Mesendoderm (in vitro differentiated cells): ENCODE data around the gene SLC44A3.
A peak's percentile ranks its signal among the peaks of the same experiment; 100 is the strongest.

Experiments used
- DNase-seq: peaks from one replicate; pipeline ENCODE4 v3.0.0; 2013
- H2AK5ac ChIP-seq: 2 replicates; pipeline ENCODE4 v1.6.1; 2013; ENCODE audit warnings: low read length, inconsistent platforms
- H2BK120ac ChIP-seq: 2 replicates; pipeline ENCODE4 v1.6.1; 2013; ENCODE audit warnings: low read depth, mild to moderate bottlenecking, low read length, moderate library complexity, mixed read lengths
- H2BK15ac ChIP-seq: replicated peaks from 2 replicates; pipeline ENCODE4 v1.6.1; 2013; ENCODE audit warnings: low read depth, mild to moderate bottlenecking, moderate library complexity
- H2BK5ac ChIP-seq: 2 replicates; pipeline ENCODE4 v1.6.1; 2013; ENCODE audit warnings: low read length, inconsistent platforms
- H3K18ac ChIP-seq: 2 replicates; pipeline ENCODE4 v1.6.1; 2013; ENCODE audit warnings: mild to moderate bottlenecking, low read length, mixed read lengths
- H3K23ac ChIP-seq: one replicate; pipeline ENCODE4 v1.6.1; 2013; ENCODE audit warnings: low read length
- H3K27ac ChIP-seq: 2 replicates; pipeline ENCODE4 v1.5.1; 2013; ENCODE audit warnings: low read depth, mild to moderate bottlenecking, inconsistent platforms, low read length, moderate library complexity
- H3K27me3 ChIP-seq: 2 replicates; pipeline ENCODE4 v1.6.1; 2013; ENCODE audit warnings: low read length, control low read depth, mild to moderate bottlenecking, inconsistent platforms; ENCODE audit not compliant: insufficient read depth, poor library complexity
- H3K36me3 ChIP-seq: 2 replicates; pipeline ENCODE4 v1.6.1; 2013; ENCODE audit warnings: low read length, inconsistent platforms; ENCODE audit not compliant: control insufficient read depth, insufficient read depth
- H3K4ac ChIP-seq: one replicate; pipeline ENCODE4 v1.6.1; 2013; ENCODE audit warnings: low read depth, mild to moderate bottlenecking, low read length, moderate library complexity
- H3K4me1 ChIP-seq: 2 replicates; pipeline ENCODE4 v1.6.1; 2013; ENCODE audit warnings: low read depth, low read length, inconsistent platforms; ENCODE audit not compliant: control insufficient read depth
- H3K4me2 ChIP-seq: 2 replicates; pipeline ENCODE4 v1.6.1; 2013; ENCODE audit warnings: low read length
- H3K4me3 ChIP-seq: 2 replicates; pipeline ENCODE4 v1.5.1; 2013; ENCODE audit warnings: mild to moderate bottlenecking, low read length
- H3K56ac ChIP-seq: one replicate; pipeline ENCODE4 v1.6.1; 2013; ENCODE audit warnings: low read length
- H3K79me1 ChIP-seq: 2 replicates; pipeline ENCODE4 v1.6.1; 2013; ENCODE audit warnings: low read length, inconsistent platforms
- H3K79me2 ChIP-seq: 2 replicates; pipeline ENCODE4 v1.6.1; 2013; ENCODE audit warnings: mild to moderate bottlenecking, low read length; ENCODE audit not compliant: control insufficient read depth, insufficient read depth
- H3K9ac ChIP-seq: 2 replicates; pipeline ENCODE4 v1.6.1; 2013; ENCODE audit warnings: low read length, inconsistent platforms
- H4K5ac ChIP-seq: one replicate; pipeline ENCODE4 v1.6.1; 2013; ENCODE audit warnings: low read length
- H4K8ac ChIP-seq: one replicate; pipeline ENCODE4 v1.6.1; 2013; ENCODE audit warnings: low read depth, mild to moderate bottlenecking, control low read depth, low read length, moderate library complexity
- WGBS: extraction: QIAGEN DNeasy Blood & Tissue Kit; methylation state at CpG from one replicate; pipeline ENCODE4 v1.1.7; 2013; ENCODE audit warnings: low lambda C conversion rate, missing lambda C conversion rate; ENCODE audit not compliant: insufficient coverage; ENCODE audit errors: extremely low coverage; 5-methylcytosine and 5-hydroxymethylcytosine counted together

The SLC44A3 gene

DNA sequence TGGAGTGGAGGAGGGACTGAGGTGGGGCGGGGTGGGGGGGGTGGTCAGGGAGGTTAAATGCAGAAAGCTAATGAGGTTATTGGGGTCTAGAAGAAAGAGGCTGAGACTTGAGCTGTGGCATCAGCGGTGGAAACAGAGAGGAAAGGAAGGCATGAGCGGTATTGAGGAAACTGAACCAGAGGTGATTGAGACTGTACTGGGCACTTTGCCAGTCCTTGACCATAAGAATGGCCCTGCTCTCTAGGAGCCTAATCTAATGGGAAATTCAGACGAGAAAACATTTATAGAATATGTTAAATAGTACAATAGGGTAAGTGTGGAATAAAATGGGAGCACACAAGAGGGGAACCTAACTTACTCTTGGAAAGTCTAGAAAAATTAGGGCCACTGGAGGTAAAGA lies 23.7 kb downstream of the SLC44A3 start:
- H3K18ac ChIP-seq: no peak overlapping the region
- H3K79me2 ChIP-seq: no peaks in the 10 kb centered on the region
- no peak overlapping the region for H4K8ac ChIP-seq
- H3K4me3 ChIP-seq: no peak overlapping the region
- no peak overlapping the region for H3K9ac ChIP-seq
- H2AK5ac ChIP-seq: no peak overlapping the region
- no peak overlapping the region for H2BK120ac ChIP-seq
- no peak overlapping the region for H3K27ac ChIP-seq
- no peak overlapping the region for H3K56ac ChIP-seq
- no peak overlapping the region for H4K5ac ChIP-seq
- no peak overlapping the region for H3K23ac ChIP-seq
- H3K79me1 ChIP-seq: no peaks in the 10 kb centered on the region
- H3K4ac ChIP-seq: no peak overlapping the region
- WGBS: no CpG with 5 or more reads among the region's 4 CpGs
- no peaks in the 10 kb centered on the region for H3K4me1 ChIP-seq
- no peaks in the 10 kb centered on the region for H3K27me3 ChIP-seq
- no peak overlapping the region for H2BK15ac ChIP-seq
- H3K4me2 ChIP-seq: no peak overlapping the region
- H3K36me3 ChIP-seq: no peaks in the 10 kb centered on the region
- H2BK5ac ChIP-seq: no peak overlapping the region
- no peak for DNase-seq

DNA sequence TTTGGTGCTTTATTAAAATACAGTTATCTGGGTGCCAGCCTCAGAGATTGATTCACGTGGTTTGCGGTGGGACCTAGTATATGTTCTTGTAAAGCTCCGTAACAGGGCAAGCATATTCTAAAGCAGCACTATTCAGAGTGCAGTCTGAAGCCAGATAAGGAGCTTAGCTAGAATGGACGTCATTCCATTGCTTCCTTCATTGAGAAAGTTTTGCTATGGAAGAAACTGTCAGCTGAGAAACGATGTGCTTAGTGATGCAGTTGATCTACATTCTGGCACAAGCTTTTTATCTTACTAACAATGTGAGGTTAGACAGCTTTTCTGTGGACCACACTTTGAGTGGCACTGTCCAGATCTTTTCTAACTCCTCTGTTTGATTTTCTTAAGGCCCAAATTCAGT lies 26.2 kb downstream of the SLC44A3 start:
- Histone ChIP-seq H3K4ac (no peak overlapping the region), H3K9ac (no peak overlapping the region), H2BK5ac (no peak overlapping the region), H3K27ac (no peak overlapping the region), H2BK120ac (no peak overlapping the region), H3K79me1 (no peaks in the 10 kb centered on the region), H3K4me1 (no peaks in the 10 kb centered on the region), H3K79me2 (no peaks in the 10 kb centered on the region), H2AK5ac (no peak overlapping the region), H4K8ac (no peak overlapping the region), H3K4me3 (no peak overlapping the region), H3K56ac (no peak overlapping the region), H4K5ac (no peak overlapping the region), H3K23ac (no peak overlapping the region), H3K4me2 (no peak overlapping the region), H3K36me3 (no peaks in the 10 kb centered on the region), H2BK15ac (no peak overlapping the region), H3K27me3 (no peaks in the 10 kb centered on the region), H3K18ac (no peak overlapping the region)
- no peak for DNase-seq
- WGBS: no CpG with 5 or more reads among the region's 5 CpGs

DNA sequence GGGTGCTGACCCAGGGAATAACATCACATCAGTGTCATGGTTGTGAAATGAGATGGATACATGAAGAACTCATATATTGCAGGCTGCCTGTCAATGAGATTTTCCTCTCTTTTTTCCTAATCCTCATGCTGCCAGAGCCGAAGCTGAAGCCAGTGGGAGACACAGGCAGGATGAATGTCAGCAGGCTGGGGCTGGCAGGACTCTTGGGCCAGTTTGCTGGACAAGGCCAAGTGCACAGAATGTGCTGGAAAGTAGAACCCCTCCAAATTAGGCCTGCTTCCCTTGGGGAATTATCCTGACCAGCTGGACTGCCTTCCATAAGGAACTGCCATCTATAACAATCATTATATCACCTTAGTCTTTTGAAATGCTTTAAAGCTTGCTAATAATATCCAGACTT lies 31.4 kb downstream of the SLC44A3 start:
- Histone ChIP-seq H4K8ac (no peak overlapping the region), H2AK5ac (no peak overlapping the region), H3K27ac (no peak overlapping the region), H3K9ac (no peak overlapping the region), H3K23ac (no peak overlapping the region), H3K36me3 (no peaks in the 10 kb centered on the region), H3K79me1 (no peaks in the 10 kb centered on the region), H3K18ac (no peak overlapping the region), H4K5ac (no peak overlapping the region), H3K27me3 (no peaks in the 10 kb centered on the region), H3K79me2 (no peaks in the 10 kb centered on the region), H3K4ac (no peak overlapping the region), H3K4me1 (peaks cover 4% of the 10 kb centered on the region), H3K4me3 (no peak overlapping the region), H2BK5ac (no peak overlapping the region), H2BK15ac (no peak overlapping the region), H2BK120ac (no peak overlapping the region), H3K4me2 (no peak overlapping the region), H3K56ac (no peak overlapping the region)
- no CpG with 5 or more reads among the region's 1 CpG for WGBS
- DNase-seq: no peak

DNA sequence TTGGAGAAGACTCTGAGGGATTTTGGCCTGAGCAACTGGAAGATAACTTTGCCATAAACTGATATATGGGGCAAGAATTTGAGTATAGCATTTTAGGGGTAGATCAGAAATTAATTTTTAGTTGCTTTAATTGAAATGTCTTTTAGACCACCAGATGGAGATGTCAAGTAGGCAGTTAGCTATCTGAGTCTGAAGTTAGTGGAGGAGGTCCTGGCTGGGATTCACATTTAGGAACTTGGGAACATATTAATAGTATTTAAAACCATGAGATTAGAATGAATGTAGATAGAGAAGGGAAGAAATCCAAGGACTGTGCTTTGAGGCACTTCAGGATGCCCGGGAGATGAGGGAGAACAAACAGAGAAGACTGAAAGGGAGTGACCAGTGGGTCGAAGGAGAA lies 32.6 kb downstream of the SLC44A3 start:
- Histone ChIP-seq H3K4ac (no peak overlapping the region), H3K27me3 (no peaks in the 10 kb centered on the region), H3K36me3 (no peaks in the 10 kb centered on the region), H4K5ac (no peak overlapping the region), H2AK5ac (no peak overlapping the region), H3K27ac (no peak overlapping the region), H3K9ac (no peak overlapping the region), H3K4me1 (peaks cover 4% of the 10 kb centered on the region), H2BK120ac (no peak overlapping the region), H3K4me3 (no peak overlapping the region), H3K18ac (no peak overlapping the region), H3K79me1 (no peaks in the 10 kb centered on the region), H4K8ac (no peak overlapping the region), H2BK5ac (no peak overlapping the region), H2BK15ac (no peak overlapping the region), H3K4me2 (no peak overlapping the region), H3K23ac (no peak overlapping the region), H3K56ac (no peak overlapping the region), H3K79me2 (no peaks in the 10 kb centered on the region)
- no CpG with 5 or more reads among the region's 2 CpGs for WGBS
- DNase-seq: no peak

DNA sequence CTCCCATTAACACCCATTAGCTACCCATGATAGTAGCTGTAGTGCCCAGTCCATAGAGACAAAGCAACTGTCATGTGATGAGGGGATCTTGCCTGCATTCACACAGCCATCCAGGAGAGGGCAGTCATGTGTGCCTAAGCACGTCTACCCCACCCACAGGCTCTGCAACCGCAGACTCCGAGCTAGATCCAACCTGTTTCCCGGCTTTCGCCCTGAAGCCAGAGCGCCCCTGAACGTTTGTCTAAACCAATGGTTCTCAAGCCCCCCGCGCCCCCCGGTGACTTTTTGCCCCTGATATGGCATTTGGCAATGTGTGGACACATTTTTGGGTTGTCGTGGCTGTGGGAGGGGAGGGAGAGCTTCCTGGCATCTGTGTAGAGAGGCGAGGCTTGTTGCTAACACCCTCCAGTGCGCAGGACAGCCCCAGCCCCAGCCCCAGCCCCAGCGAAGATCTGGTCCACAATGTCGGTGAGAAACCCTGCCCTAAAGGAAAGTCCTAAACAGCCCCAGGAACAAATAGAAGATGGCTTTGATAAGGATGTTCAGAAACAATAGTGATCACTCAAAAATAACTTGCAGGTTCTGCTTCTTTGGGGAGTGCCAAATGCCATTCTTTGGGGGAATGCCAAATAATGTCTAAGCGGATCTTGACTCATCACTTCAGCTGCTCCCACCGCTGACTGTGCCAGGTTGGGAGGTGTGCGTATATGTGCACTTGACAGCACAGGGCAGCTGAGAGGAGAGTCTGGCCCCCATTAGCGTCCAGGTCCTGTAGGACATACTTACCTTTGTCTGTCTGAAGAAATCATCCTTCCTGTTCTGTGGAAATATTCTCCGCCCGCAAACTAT lies 34.5 kb downstream of the SLC44A3 start:
- no peak overlapping the region for H3K18ac ChIP-seq
- H3K4me1 ChIP-seq: peaks cover 4% of the 10 kb centered on the region
- H3K4me2 ChIP-seq: peak overlapping the region; percentile 47
- no peak overlapping the region for H3K23ac ChIP-seq
- no peak overlapping the region for H3K4ac ChIP-seq
- H3K9ac ChIP-seq: no peak overlapping the region
- no peak overlapping the region for H2BK15ac ChIP-seq
- H3K79me1 ChIP-seq: no peaks in the 10 kb centered on the region
- H3K27me3 ChIP-seq: no peaks in the 10 kb centered on the region
- no peak overlapping the region for H4K5ac ChIP-seq
- no CpG with 5 or more reads among the region's 21 CpGs for WGBS
- H4K8ac ChIP-seq: no peak overlapping the region
- no peaks in the 10 kb centered on the region for H3K79me2 ChIP-seq
- peak; percentile 95 for DNase-seq
- no peak overlapping the region for H2BK5ac ChIP-seq
- no peaks in the 10 kb centered on the region for H3K36me3 ChIP-seq
- no peak overlapping the region for H3K27ac ChIP-seq
- no peak overlapping the region for H2BK120ac ChIP-seq
- no peak overlapping the region for H2AK5ac ChIP-seq
- no peak overlapping the region for H3K4me3 ChIP-seq
- H3K56ac ChIP-seq: peak overlapping the region; percentile 78

DNA sequence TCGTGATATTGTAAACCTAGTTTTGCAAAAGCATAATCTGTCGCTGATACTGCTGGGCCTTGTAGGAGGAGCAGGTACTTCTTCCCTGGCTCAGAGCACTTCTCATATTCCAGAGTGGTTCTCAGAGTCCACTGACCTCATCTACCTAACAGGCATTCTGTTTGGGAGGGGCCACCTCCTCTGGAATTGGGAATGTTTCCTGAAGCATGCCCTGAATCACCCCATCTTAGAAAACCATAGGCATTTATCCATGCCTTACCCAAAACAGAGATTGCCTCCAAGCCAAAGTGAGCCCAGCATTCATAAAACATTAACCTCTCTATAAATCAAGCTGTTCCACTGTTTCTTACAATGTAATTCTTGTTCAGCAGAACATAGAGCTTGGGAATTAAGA lies 35.1 kb downstream of the SLC44A3 start:
- no CpG with 5 or more reads among the region's 2 CpGs for WGBS
- no peak overlapping the region for H2AK5ac ChIP-seq

More for the DNA sequence above, 35.1 kb downstream of the SLC44A3 start:
- no peaks in the 10 kb centered on the region for H3K79me1 ChIP-seq
- peaks cover 4% of the 10 kb centered on the region for H3K4me1 ChIP-seq
- no peak overlapping the region for H4K5ac ChIP-seq
- no peak overlapping the region for H2BK15ac ChIP-seq
- H2BK5ac ChIP-seq: no peak overlapping the region
- no peak overlapping the region for H4K8ac ChIP-seq
- H3K56ac ChIP-seq: peak overlapping the region; percentile 19
- H2BK120ac ChIP-seq: no peak overlapping the region
- no peak overlapping the region for H3K4me2 ChIP-seq
- H3K18ac ChIP-seq: no peak overlapping the region
- H3K23ac ChIP-seq: no peak overlapping the region
- peak; percentile 64 for DNase-seq
- no peak overlapping the region for H3K4me3 ChIP-seq
- no peaks in the 10 kb centered on the region for H3K79me2 ChIP-seq
- no peaks in the 10 kb centered on the region for H3K36me3 ChIP-seq
- no peak overlapping the region for H3K9ac ChIP-seq
- H3K27ac ChIP-seq: no peak overlapping the region
- H3K4ac ChIP-seq: no peak overlapping the region
- no peaks in the 10 kb centered on the region for H3K27me3 ChIP-seq
